OCI-LY1 (cell line): ENCODE results near the gene DBT.
"Not testable (repeated sequence)": the region's sequence is repeated elsewhere in the genome, so short reads cannot be mapped to it uniquely, and the experiment has no call there.

Experiments used
- H2AFZ ChIP-seq: fragments of 200-600 bp; sonication (generic), shearing (Covaris generic); 2 replicates; pipeline ENCODE4 v1.6.0; 2014; ENCODE audit warnings: antibody characterized with exemption, mild to moderate bottlenecking, low read length
- H3F3A ChIP-seq: fragments of 200-600 bp; sonication (generic), shearing (Covaris generic); 2 replicates; pipeline ENCODE4 v1.6.0; 2014; ENCODE audit warnings: mild to moderate bottlenecking, antibody characterized with exemption, low read length, moderate library complexity; ENCODE audit not compliant: insufficient read depth
- H3K27ac ChIP-seq: fragments of 200-600 bp; sonication (generic); 2 replicates; pipeline ENCODE4 v1.5.1; 2014; ENCODE audit warnings: low read length, mixed run types, mild to moderate bottlenecking, low read depth; ENCODE audit not compliant: poor library complexity, severe bottlenecking
- H3K27me3 ChIP-seq: fragments of 200-600 bp; sonication (generic); 2 replicates; pipeline ENCODE4 v1.6.0; 2014; ENCODE audit warnings: antibody characterized with exemption, mild to moderate bottlenecking, low read length, moderate library complexity; ENCODE audit not compliant: insufficient read depth
- H3K36me3 ChIP-seq: fragments of 200-600 bp; sonication (generic); 2 replicates; pipeline ENCODE4 v1.6.1; 2014; ENCODE audit warnings: mild to moderate bottlenecking, antibody characterized with exemption, low read length, moderate library complexity, mixed read lengths; ENCODE audit not compliant: insufficient read depth
- H3K4me1 ChIP-seq: fragments of 200-600 bp; sonication (generic); 2 replicates; pipeline ENCODE4 v1.5.1; 2014; ENCODE audit warnings: mild to moderate bottlenecking, low read length, moderate library complexity; ENCODE audit not compliant: insufficient read depth, severe bottlenecking
- H3K4me2 ChIP-seq: fragments of 200-600 bp; sonication (generic), shearing (Covaris generic); 2 replicates; pipeline ENCODE4 v1.6.1; 2014; ENCODE audit warnings: low read length
- H3K4me3 ChIP-seq: fragments of 200-600 bp; sonication (generic); 2 replicates; pipeline ENCODE4 v1.5.1; 2014; ENCODE audit warnings: low read length, low read depth, mild to moderate bottlenecking, mixed read lengths; ENCODE audit not compliant: poor library complexity, severe bottlenecking
- H3K79me2 ChIP-seq: fragments of 200-600 bp; shearing (Covaris generic); 2 replicates; pipeline ENCODE4 v1.6.1; 2016; ENCODE audit warnings: mixed run types, low read length, mixed read lengths; ENCODE audit not compliant: insufficient read depth
- H3K9ac ChIP-seq: fragments of 200-600 bp; sonication (generic), shearing (Covaris generic); 2 replicates; pipeline ENCODE4 v1.6.1; 2014; ENCODE audit warnings: mild to moderate bottlenecking, low read length, mixed read lengths
- H3K9me2 ChIP-seq: fragments of 200-600 bp; sonication (generic), shearing (Covaris generic); 2 replicates; pipeline ENCODE4 v1.6.1; 2014; ENCODE audit warnings: low read depth, mild to moderate bottlenecking, low read length, mixed read lengths
- H3K9me3 ChIP-seq: fragments of 200-600 bp; shearing (Covaris generic); 2 replicates; pipeline ENCODE4 v1.6.1; 2014; ENCODE audit warnings: low read length, mixed read lengths
- H4K20me1 ChIP-seq: fragments of 200-600 bp; sonication (generic), shearing (Covaris generic); 2 replicates; pipeline ENCODE4 v1.6.0; 2016; ENCODE audit warnings: mild to moderate bottlenecking, low read length; ENCODE audit not compliant: insufficient read depth
- CTCF ChIP-seq: fragments of 200-600 bp; sonication (generic), shearing (Covaris generic); IDR thresholded peaks from 2 replicates; pipeline ENCODE4 v1.5.1; 2017; ENCODE audit warnings: mild to moderate bottlenecking, antibody characterized with exemption, low read length, moderate library complexity, mixed read lengths
- EZH2 ChIP-seq: fragments of 200-600 bp; sonication (generic), shearing (Covaris generic); IDR thresholded peaks from 2 replicates; pipeline ENCODE4 v1.8.0; 2017; ENCODE audit warnings: borderline replicate concordance, mixed run types, mild to moderate bottlenecking, antibody characterized with exemption, low read length, moderate library complexity, mixed read lengths

The DBT gene

GRCh38 chr1:100202703-100203102 lies 46.9 kb downstream of the DBT start:
- not testable (repeated sequence) for H3K9me2 ChIP-seq, H2AFZ ChIP-seq, H3K9ac ChIP-seq, H3K27me3 ChIP-seq, H3K79me2 ChIP-seq, H3K4me1 ChIP-seq, H4K20me1 ChIP-seq, H3K4me2 ChIP-seq, H3F3A ChIP-seq, H3K9me3 ChIP-seq, H3K27ac ChIP-seq, H3K4me3 ChIP-seq
- H3K36me3 ChIP-seq, result peaks cover 45% of the 10 kb centered on the region

- H4K20me1 ChIP-seq, H3K4me1 ChIP-seq, H3K27me3 ChIP-seq, H3K27ac ChIP-seq, H3K4me2 ChIP-seq, H3K4me3 ChIP-seq, H3F3A ChIP-seq, H3K9ac ChIP-seq, H2AFZ ChIP-seq, H3K79me2 ChIP-seq, H3K9me2 ChIP-seq, H3K9me3 ChIP-seq: not testable (repeated sequence)
- H3K36me3 ChIP-seq, result peaks cover 39% of the 10 kb centered on the region
Observed at GRCh38 chr1:100200060-100200459, 49.6 kb downstream of the DBT start.

GRCh38 chr1:100198596-100198995 lies 51.0 kb downstream of the DBT start:
- H3K9me2 ChIP-seq, result no peaks in the 10 kb centered on the region
- H3K79me2 ChIP-seq, result no peaks in the 10 kb centered on the region
- TF ChIP-seq CTCF, result no peak
- TF ChIP-seq EZH2, result no peak
- H2AFZ ChIP-seq, result no peak overlapping the region
- no peaks in the 10 kb centered on the region for H4K20me1 ChIP-seq
- H3K9me3 ChIP-seq, result no peaks in the 10 kb centered on the region
- peaks cover 39% of the 10 kb centered on the region for H3K36me3 ChIP-seq
- H3K4me3 ChIP-seq, result no peak overlapping the region
- no peaks in the 10 kb centered on the region for H3K27me3 ChIP-seq
- H3F3A ChIP-seq, result no peaks in the 10 kb centered on the region
- H3K4me2 ChIP-seq, result no peak overlapping the region
- no peak overlapping the region for H3K9ac ChIP-seq
- no peaks in the 10 kb centered on the region for H3K4me1 ChIP-seq
- H3K27ac ChIP-seq, result no peak overlapping the region

- no peaks in the 10 kb centered on the region for H4K20me1 ChIP-seq
- H3K9ac ChIP-seq, result no peak overlapping the region
- H2AFZ ChIP-seq, result no peak overlapping the region
- TF ChIP-seq EZH2 (no peak), CTCF (no peak)
- H3K9me2 ChIP-seq, result no peaks in the 10 kb centered on the region
- no peaks in the 10 kb centered on the region for H3K9me3 ChIP-seq
- no peaks in the 10 kb centered on the region for H3F3A ChIP-seq
- no peaks in the 10 kb centered on the region for H3K79me2 ChIP-seq
- H3K4me1 ChIP-seq, result peaks cover 10% of the 10 kb centered on the region
- H3K27ac ChIP-seq, result no peak overlapping the region
- H3K4me3 ChIP-seq, result no peak overlapping the region
- H3K27me3 ChIP-seq, result no peaks in the 10 kb centered on the region
- H3K36me3 ChIP-seq, result no peaks in the 10 kb centered on the region
- H3K4me2 ChIP-seq, result no peak overlapping the region
Observed at GRCh38 chr1:100188617-100189016, 61.0 kb downstream of the DBT start.
